Measurements from ENCODE around the gene ADGRL3.

The ADGRL3 gene

GRCh38 chr4:61427099-61427817 is 227.1 kb downstream of the ADGRL3 start:
- DNase-seq: no peak
- no peak for ATAC-seq

GRCh38 chr4:61427818-61428495 is 227.8 kb downstream of the ADGRL3 start:
- ATAC-seq (no peak), DNase-seq (no peak)

GRCh38 chr4:61428950-61429349 is 228.8 kb downstream of the ADGRL3 start:
- ATAC-seq (no peak), DNase-seq (no peak)

GRCh38 chr4:61431131-61431530 is 231.0 kb downstream of the ADGRL3 start:
- DNase-seq (no peak), ATAC-seq (no peak)

GRCh38 chr4:61437923-61438322 is 237.8 kb downstream of the ADGRL3 start:
- no peak for ATAC-seq

GRCh38 chr4:61440321-61440720 is 240.2 kb downstream of the ADGRL3 start:
- DNase-seq: no peak
- ATAC-seq: no peak

More at GRCh38 chr4:61437923-61438322, 237.8 kb downstream of the ADGRL3 start:
- DNase-seq: no peak

- no peak for ATAC-seq
- DNase-seq: no peak
Measured at GRCh38 chr4:61442936-61443335, 242.8 kb downstream of the ADGRL3 start.

GRCh38 chr4:61443813-61444510 is 243.8 kb downstream of the ADGRL3 start:
- no peak for DNase-seq
- ATAC-seq: no peak

- ATAC-seq: no peak
- no peak for DNase-seq
Measured at GRCh38 chr4:61445374-61446063, 245.4 kb downstream of the ADGRL3 start.

GRCh38 chr4:61446941-61447340 is 246.8 kb downstream of the ADGRL3 start:
- ATAC-seq (no peak), DNase-seq (no peak)

GRCh38 chr4:61447918-61448317 is 247.8 kb downstream of the ADGRL3 start:
- ATAC-seq (no peak), DNase-seq (no peak)

- no peak for ATAC-seq
- no peak for DNase-seq
Measured at GRCh38 chr4:61451935-61452334, 251.8 kb downstream of the ADGRL3 start.

- ATAC-seq: no peak
- DNase-seq: no peak
Measured at GRCh38 chr4:61461956-61462355, 261.8 kb downstream of the ADGRL3 start.

GRCh38 chr4:61462451-61463326 is 262.6 kb downstream of the ADGRL3 start:
- DNase-seq (no peak), ATAC-seq (no peak)

GRCh38 chr4:61468024-61468720 is 268.0 kb downstream of the ADGRL3 start:
- no peak for ATAC-seq
- DNase-seq: no peak

GRCh38 chr4:61473306-61473705 is 273.2 kb downstream of the ADGRL3 start:
- ATAC-seq (no peak), DNase-seq (no peak)

- no peak for ATAC-seq
Measured at GRCh38 chr4:61478340-61478739, 278.2 kb downstream of the ADGRL3 start.

GRCh38 chr4:61485056-61485455 is 284.9 kb downstream of the ADGRL3 start:
- DNase-seq (no peak), ATAC-seq (no peak)

More at GRCh38 chr4:61478340-61478739, 278.2 kb downstream of the ADGRL3 start:
- DNase-seq: no peak

GRCh38 chr4:61489927-61490326 is 289.8 kb downstream of the ADGRL3 start:
- no peak for DNase-seq
- no peak for ATAC-seq

- ATAC-seq (no peak), DNase-seq (no peak)
Measured at GRCh38 chr4:61493041-61493440, 292.9 kb downstream of the ADGRL3 start.

- DNase-seq: no peak
- no peak for ATAC-seq
Measured at GRCh38 chr4:61493470-61493869, 293.3 kb downstream of the ADGRL3 start.

Data from stimulated activated naive CD8-positive, alpha-beta T cell treated with anti-CD3 and anti-CD28 coated beads, Interleukin-15, Interleukin-2, amounts not matched to agents 100 U/mL and 50 U/mL, for 24 hours (primary cell).